K562 (cell line): ENCODE data around the gene TOR1B. TPM values are rescaled to one million over a fixed set of nuclear protein-coding genes. Genes with fewer than 3 reads are reported as not detected.

ENCODE experiments used
- ATAC-seq: fragments of 200-7000 bp; cut with Tn5 transposase; 3 replicates; pipeline ENCODE4 v1.9.1; 2020; ENCODE audit warnings: moderate library complexity
- BruUV-seq: library from RNA; stranded (reverse); fragments of 400-500 nt; replicated peaks from 2 replicates; lab custom pipeline; 2021; lab: Mats Ljungman, UMichigan
- CTCF ChIA-PET: fragments of 300-600 bp; formaldehyde crosslinking; extraction: SDS; loops from one replicate; lab custom pipeline; 2021; ENCODE audit warnings: low intra/inter-chr PET ratio; lab: Yijun Ruan, JAX
- POLR2A ChIA-PET: fragments of 300-600, 350-650 bp; sonication (Branson Sonifier 250); formaldehyde crosslinking; extraction: SDS; loops from one replicate; lab custom pipeline; 2021; ENCODE audit warnings: antibody characterized with exemption, inconsistent platforms; lab: Yijun Ruan, JAX
- DNase-seq, 4 experiments: peaks; one replicate each; pipeline versions ENCODE4 v3.0.0 to v3.0.0-alpha.2; 2011 to 2018; ENCODE audit warnings: low spot score in 3 of 4, mixed read lengths in 3 of 4; ENCODE audit errors: extremely low read depth in 1 of 4
- FAIRE-seq: peaks from 2 replicates; lab custom pipeline; 2011; peaks lifted over from hg19 to GRCh38; lab: Jason Lieb, UNC
- H2AFZ ChIP-seq: 2 replicates; pipeline ENCODE4 v1.6.0; 2011; ENCODE audit warnings: low read depth, low read length, control low read depth, inconsistent platforms
- H3K27ac ChIP-seq: fragments of 200-600 bp; 3 replicates; pipeline ENCODE4 v1.8.0; 2011; ENCODE audit warnings: low read depth, mild to moderate bottlenecking, control low read depth, inconsistent platforms, low read length, moderate library complexity, mixed read lengths; ENCODE audit errors: extremely low read depth
- H3K27me3 ChIP-seq, 2 experiments: fragments of 300-600 bp in 1 of 2; 2 replicates in 1 of 2; 3 replicates in 1 of 2; pipeline versions ENCODE4 v1.6.0 to v1.8.0; 2011; ENCODE audit warnings: inconsistent platforms in 2 of 2, low read length in 2 of 2, mild to moderate bottlenecking in 1 of 2, mixed read lengths in 1 of 2, moderate library complexity in 1 of 2; ENCODE audit not compliant: control insufficient read depth in 2 of 2, insufficient read depth in 2 of 2
- H3K36me3 ChIP-seq: fragments of 300-600 bp; 3 replicates; pipeline ENCODE4 v1.8.0; 2011; ENCODE audit warnings: mild to moderate bottlenecking, low read length, inconsistent platforms; ENCODE audit not compliant: control insufficient read depth, insufficient read depth
- H3K4me1 ChIP-seq, 2 experiments: fragments of 200-600 bp in 1 of 2; replicated peaks in 1 of 2; 2 replicates in 1 of 2; 3 replicates in 1 of 2; pipeline versions ENCODE4 v1.5.1 to v1.8.0; 2011; ENCODE audit warnings: inconsistent platforms in 2 of 2, low read length in 2 of 2, mild to moderate bottlenecking in 1 of 2, mixed read lengths in 1 of 2, moderate library complexity in 1 of 2; ENCODE audit not compliant: control insufficient read depth in 2 of 2, insufficient read depth in 2 of 2
- H3K4me2 ChIP-seq: 2 replicates; pipeline ENCODE4 v1.6.1; 2011; ENCODE audit warnings: low read length, control low read depth, inconsistent platforms, mixed read lengths; ENCODE audit not compliant: insufficient read depth
- H3K4me3 ChIP-seq: fragments of 200-600 bp; sonication (generic), shearing (Covaris generic); 2 replicates; pipeline ENCODE4 v1.5.1; 2016; ENCODE audit warnings: control low read depth, inconsistent platforms
- H3K79me2 ChIP-seq: fragments of 200-600 bp; 3 replicates; pipeline ENCODE4 v1.8.0; 2011; ENCODE audit warnings: low read length, inconsistent platforms; ENCODE audit not compliant: control insufficient read depth, insufficient read depth
- H3K9ac ChIP-seq, 2 experiments: 2 replicates each; pipeline versions ENCODE4 v1.6.0 to v1.6.1; 2011; ENCODE audit warnings: low read depth in 2 of 2, low read length in 2 of 2, control low read depth in 1 of 2, inconsistent platforms in 1 of 2, mild to moderate bottlenecking in 1 of 2, mixed read lengths in 1 of 2; ENCODE audit not compliant: insufficient read depth in 1 of 2
- H3K9me1 ChIP-seq: one replicate; pipeline ENCODE4 v1.6.0; 2011; ENCODE audit warnings: inconsistent platforms, mild to moderate bottlenecking, low read length, moderate library complexity; ENCODE audit not compliant: control insufficient read depth, insufficient read depth
- H3K9me3 ChIP-seq: replicated peaks from 2 replicates; pipeline ENCODE4 v1.5.1; 2011; ENCODE audit warnings: low read depth, low read length, inconsistent platforms; ENCODE audit not compliant: control insufficient read depth, insufficient read depth
- H4K20me1 ChIP-seq: replicated peaks from 2 replicates; pipeline ENCODE4 v1.6.1; 2011; ENCODE audit warnings: low read length, inconsistent platforms, mixed read lengths; ENCODE audit not compliant: control insufficient read depth, insufficient read depth
- BRD9 ChIP-seq: fragments of 450-650 bp; IDR thresholded peaks from 2 replicates; pipeline ENCODE4 v1.6.1; 2018; ENCODE audit warnings: low read depth; ENCODE audit not compliant: partially characterized antibody
- CBFA2T2 ChIP-seq: fragments of 450-650 bp; conservative IDR thresholded peaks from 2 replicates; pipeline ENCODE4 v1.6.1; 2017; ENCODE audit warnings: mild to moderate bottlenecking
- FOXJ3 ChIP-seq: sonication (generic); formaldehyde crosslinking; IDR thresholded peaks from 2 replicates; pipeline ENCODE4 v1.4.0; 2020; ENCODE audit warnings: mild to moderate bottlenecking, missing genetic modification reagents
- KLF1 ChIP-seq: fragments of 450-650 bp; IDR thresholded peaks from 2 replicates; pipeline ENCODE4 v1.6.1; 2016; ENCODE audit warnings: missing genetic modification characterization, missing compliant biosample characterization
- MED1 ChIP-seq: sonication (generic); formaldehyde crosslinking; IDR thresholded peaks from 2 replicates; pipeline ENCODE4 v1.8.1; 2023; ENCODE audit warnings: missing genetic modification reagents, borderline replicate concordance
- PHTF2 ChIP-seq: fragments of 250-450 bp; sonication (Bioruptor Pico); IDR thresholded peaks from 2 replicates; pipeline ENCODE4 v1.5.0; 2021; ENCODE audit warnings: mild to moderate bottlenecking
- PREB ChIP-seq: sonication (generic); formaldehyde crosslinking; IDR thresholded peaks from 2 replicates; pipeline ENCODE4 v1.8.1; 2023; ENCODE audit warnings: mild to moderate bottlenecking, missing genetic modification reagents
- PTTG1 ChIP-seq: fragments of 450-650 bp; IDR thresholded peaks from 2 replicates; pipeline ENCODE4 v1.6.1; 2016; ENCODE audit warnings: low read depth, mild to moderate bottlenecking, missing genetic modification characterization, missing compliant biosample characterization
- SMARCB1 ChIP-seq: IDR thresholded peaks from 2 replicates; pipeline ENCODE4 v1.6.1; 2011; ENCODE audit warnings: improper control_type of control experiment, low read depth; ENCODE audit not compliant: insufficient read length
- SMC3 ChIP-seq: conservative IDR thresholded peaks from 2 replicates; pipeline ENCODE4 v1.6.1; 2011; ENCODE audit warnings: low read depth, low read length, improper control_type of control experiment; ENCODE audit not compliant: insufficient read depth
- TCFL5 ChIP-seq: fragments of 250-450 bp; sonication (Bioruptor Pico); conservative IDR thresholded peaks from 2 replicates; pipeline ENCODE4 v1.6.1; 2021; ENCODE audit warnings: mild to moderate bottlenecking, moderate library complexity, matching md5 sums
- TEAD4 ChIP-seq, 2 experiments: sonication (generic) in 1 of 2; formaldehyde crosslinking in 1 of 2; IDR thresholded peaks; 2 replicates each; pipeline versions ENCODE4 v1.6.1 to v1.8.0; 2012 to 2022; ENCODE audit warnings: borderline replicate concordance in 1 of 2, inconsistent platforms in 1 of 2, low read length in 1 of 2, mild to moderate bottlenecking in 1 of 2, missing genetic modification reagents in 1 of 2
- TRIM25 ChIP-seq: fragments of 450-650 bp; IDR thresholded peaks from 2 replicates; pipeline ENCODE4 v1.7.0; 2016; ENCODE audit warnings: borderline replicate concordance
- ZNF143 ChIP-seq: sonication (generic); formaldehyde crosslinking; IDR thresholded peaks from 2 replicates; pipeline ENCODE4 v1.9.0; 2022; ENCODE audit warnings: mild to moderate bottlenecking, missing genetic modification reagents
- ZNF175 ChIP-seq: fragments of 200-800 bp; sonication (Bioruptor generic); IDR thresholded peaks from 2 replicates; pipeline ENCODE4 v1.6.1; 2016; ENCODE audit warnings: low read depth, mild to moderate bottlenecking, missing genetic modification characterization, missing compliant biosample characterization
- ZNF212 ChIP-seq: fragments of 450-650 bp; formaldehyde crosslinking; IDR thresholded peaks from 2 replicates; pipeline ENCODE4 v1.4.0; 2020; ENCODE audit warnings: mild to moderate bottlenecking
- ZNF398 ChIP-seq: fragments of 250-450 bp; sonication (Bioruptor Pico); IDR thresholded peaks from 2 replicates; pipeline ENCODE4 v1.8.0; 2021; ENCODE audit warnings: moderate library complexity, mild to moderate bottlenecking, inconsistent platforms
- ZNF586 ChIP-seq: fragments of 450-650 bp; formaldehyde crosslinking; conservative IDR thresholded peaks from 2 replicates; pipeline ENCODE4 v1.4.0; 2020; ENCODE audit warnings: mild to moderate bottlenecking, moderate library complexity
- ZNF589 ChIP-seq: fragments of 200-800 bp; sonication (Bioruptor generic); IDR thresholded peaks from 2 replicates; pipeline ENCODE4 v1.6.1; 2016; ENCODE audit warnings: low read depth, missing genetic modification characterization, missing compliant biosample characterization
- WGBS: fragments of 100-300 bp; shearing (Covaris generic); methylation state at CpG from one replicate; pipeline ENCODE4 v1.1.6; 2016; ENCODE audit warnings: low coverage, mixed read lengths; ENCODE audit not compliant: insufficient coverage; ENCODE audit errors: missing lambda C conversion rate; 5-methylcytosine and 5-hydroxymethylcytosine counted together
- in situ Hi-C: fragments of 300-500 bp; cut with MboI; formaldehyde crosslinking; loops from 4 replicates; pipeline ENCODE4 v1.15.0; 2018; ENCODE audit warnings: inconsistent platforms, mixed read lengths
- intact Hi-C: fragments of 100-400 bp; cut with micrococcal nuclease; formaldehyde crosslinking; loops from 2 replicates; pipeline ENCODE4 v1.14.2; 2022
- polyA plus RNA-seq, 8 experiments: library from polyadenylated mRNA; depleted of rRNA in 4 of 8; stranded (reverse) in 5 of 8; unstranded in 3 of 8; fragments of >200 nt; fragmentation: Nextera tagmentation in 2 of 8; fragmentation: Illumina TruSeq in 1 of 8; extraction: Ambion mirVana in 2 of 8; extraction: Trizol in 1 of 8; gene quantifications; 2 replicates each; pipeline versions ENCODE4 v1.2.1 to v1.2.3, GENCODE V29; 2011 to 2014; ENCODE audit warnings: inconsistent platforms in 1 of 8, missing spikeins in 1 of 8
- total RNA-seq, 7 experiments: library from RNA; depleted of rRNA in 6 of 7; stranded (reverse); fragments of >200 nt in 6 of 7; fragmentation: Illumina TruSeq in 2 of 7; extraction: Trizol in 2 of 7; gene quantifications; 2 replicates each; pipeline versions ENCODE4 v1.2.1 to v1.2.3, GENCODE V29; 2011 to 2021; ENCODE audit warnings: low replicate concordance in 1 of 7

Gene TOR1B
- total and polyA plus RNA-seq, 9 of the 15 experiments (the other 6 are each of a cell fraction or from before 2014, with no cell fraction given), result 4.2 to 36.5 (median 24.6) TPM

GRCh38 chr9:129756191-129756590 lies 46.8 kb upstream of the TOR1B start:
- no peaks in the 10 kb centered on the region for H3K9me3 ChIP-seq
- H3K9ac ChIP-seq, result peak overlapping the region in 1 of 2 experiments; percentile 15; a peak in 1 of 4 replicates
- no TSS peak for BruUV-seq
- H3K9me1 ChIP-seq, result no peaks in the 10 kb centered on the region
- intact Hi-C loops, result no loop called here
- H3K4me1 ChIP-seq, result peaks cover 23 to 30% of the 10 kb centered on the region in 2 experiments
- FAIRE-seq, result no peak
- no peaks in the 10 kb centered on the region for H3K79me2 ChIP-seq
- no peak overlapping the region for H3K4me3 ChIP-seq
- TF ChIP-seq TCFL5 (CRISPR knock-in tag) (no peak), ZNF589 (CRISPR knock-in tag) (no peak), PHTF2 (CRISPR knock-in tag) (no peak), TEAD4 (IDR thresholded peaks at IDR 0.05; ENCODE audit: low read length) (no peak), TEAD4 (CRISPR knock-in tag; IDR thresholded peaks at IDR 0.05; ENCODE audit: borderline replicate concordance) (no peak), ZNF586 (CRISPR knock-in tag) (no peak), TRIM25 (no peak), PREB (no peak), ZNF212 (CRISPR knock-in tag) (no peak), FOXJ3 (no peak), MED1 (no peak), ZNF398 (CRISPR knock-in tag) (no peak), ZNF175 (CRISPR knock-in tag) (no peak), ZNF143 (CRISPR knock-in tag) (no peak), BRD9 (no peak), SMC3 (no peak), SMARCB1 (no peak), PTTG1 (no peak), KLF1 (no peak), CBFA2T2 (no peak)
- POLR2A ChIA-PET, result interaction anchor here (1.0 to 2.7 kb wide), 6 partner anchors 10 to 18 kb away, joined by 3 to 12 read pairs (median 6); no protein-coding TSS in a partner anchor
- no peak for DNase-seq
- peaks cover 33 to 46% of the 10 kb centered on the region in 2 experiments for H3K27me3 ChIP-seq
- no peak overlapping the region for H3K4me2 ChIP-seq
- in situ Hi-C loops, result no loop called here
- no peaks in the 10 kb centered on the region for H3K36me3 ChIP-seq
- 41% methylated on average over 6 of the region's 6 CpGs for WGBS
- no peak for ATAC-seq
- CTCF ChIA-PET, result no interaction called here
- H3K27ac ChIP-seq, result no peak overlapping the region
- no peak overlapping the region for H2AFZ ChIP-seq
- H4K20me1 ChIP-seq, result no peaks in the 10 kb centered on the region
